GM11168 (cell line): ENCODE data around the gene ZNF506.
"Not testable (repeated sequence)": the region's sequence is repeated elsewhere in the genome, so short reads cannot be mapped to it uniquely, and the experiment has no call there.

Experiments
- in situ Hi-C: fragments of 300-500 bp; cut with MboI; formaldehyde crosslinking; loops from one replicate; pipeline ENCODE4 v1.12.0; 2022; ENCODE audit warnings: low sequenced_read_pairs; ENCODE audit not compliant: unreplicated experiment

The ZNF506 gene

GRCh38 chr19:19782783-19783182, 38.8 kb downstream of the ZNF506 start:
- in situ Hi-C loops = loop anchor here (25.0 kb wide), 1 partner anchor 245 kb away; the partner anchor contains the start of genes CILP2 and YJEFN3

- in situ Hi-C loops = loop anchor here (25.0 kb wide), 1 partner anchor 244 kb away; the partner anchor contains the start of genes CILP2 and YJEFN3
Observed at GRCh38 chr19:19781791-19782190, 39.8 kb downstream of the ZNF506 start.

- in situ Hi-C loops = loop anchor here (25.0 kb wide), 1 partner anchor 241 kb away; the partner anchor contains the start of genes CILP2 and YJEFN3
Observed at GRCh38 chr19:19778666-19779065, 42.9 kb downstream of the ZNF506 start.

- in situ Hi-C loops = loop anchor here (25.0 kb wide), 1 partner anchor 240 kb away; the partner anchor contains the start of genes CILP2 and YJEFN3
Observed at GRCh38 chr19:19777692-19778091, 43.9 kb downstream of the ZNF506 start.

- in situ Hi-C loops = loop anchor here (25.0 kb wide), 1 partner anchor 239 kb away; the partner anchor contains the start of genes CILP2 and YJEFN3
Observed at GRCh38 chr19:19776206-19777008, 45.1 kb downstream of the ZNF506 start.

GRCh38 chr19:19775891-19776205, 45.7 kb downstream of the ZNF506 start:
- in situ Hi-C loops = loop anchor here (25.0 kb wide), 1 partner anchor 239 kb away; the partner anchor contains the start of genes CILP2 and YJEFN3

GRCh38 chr19:19774354-19775033, 47.1 kb downstream of the ZNF506 start:
- in situ Hi-C loops = loop anchor here (25.0 kb wide), 1 partner anchor 237 kb away; the partner anchor contains the start of genes CILP2 and YJEFN3

- in situ Hi-C loops = not testable (repeated sequence)
Observed at GRCh38 chr19:19771963-19772362, 49.6 kb downstream of the ZNF506 start.

- in situ Hi-C loops = not testable (repeated sequence)
Observed at GRCh38 chr19:19769971-19770370, 51.6 kb downstream of the ZNF506 start.

- in situ Hi-C loops = loop anchor here (10.0 kb wide), 1 partner anchor 907 kb away; the partner anchor contains the start of gene ZNF626
Observed at GRCh38 chr19:19758164-19758563, 63.4 kb downstream of the ZNF506 start.

- in situ Hi-C loops = loop anchor here (10.0 kb wide), 1 partner anchor 912 kb away; the partner anchor contains the start of gene ZNF626
Observed at GRCh38 chr19:19752760-19753403, 68.7 kb downstream of the ZNF506 start.

GRCh38 chr19:19751846-19752245, 69.7 kb downstream of the ZNF506 start:
- in situ Hi-C loops = loop anchor here (10.0 kb wide), 1 partner anchor 913 kb away; the partner anchor contains the start of gene ZNF626

- in situ Hi-C loops = loop anchor here (10.0 kb wide), 1 partner anchor 914 kb away; the partner anchor contains the start of gene ZNF626
Observed at GRCh38 chr19:19750842-19751790, 70.4 kb downstream of the ZNF506 start.

- in situ Hi-C loops = loop anchor here (10.0 kb wide), 1 partner anchor 915 kb away; the partner anchor contains the start of gene ZNF626
Observed at GRCh38 chr19:19749908-19750841, 71.4 kb downstream of the ZNF506 start.

- in situ Hi-C loops = no loop called here
Observed at GRCh38 chr19:19749117-19749907, 72.2 kb downstream of the ZNF506 start.

GRCh38 chr19:19748249-19748938, 73.2 kb downstream of the ZNF506 start:
- in situ Hi-C loops = no loop called here
